Tibial nerve (tissue), 3 donors: Measurements from ENCODE around the gene FGGY.

Experiments
- CTCF ChIP-seq, 5 experiments: fragments of 200-600 bp in 3 of 5; fragments of 450-650 bp in 2 of 5; sonication (generic) in 3 of 5; IDR thresholded peaks; one replicate each; pipeline ENCODE4 v1.5.1; 2016 to 2019; ENCODE audit warnings: antibody characterized with exemption in 5 of 5, mild to moderate bottlenecking in 3 of 5, moderate library complexity in 2 of 5
- POLR2A ChIP-seq, 2 donors: fragments of 450-650 bp; IDR thresholded peaks; one replicate each; pipeline ENCODE4 v1.6.1; 2017; ENCODE audit warnings: antibody characterized with exemption in 2 of 2, mild to moderate bottlenecking in 2 of 2, moderate library complexity in 2 of 2

DNA sequence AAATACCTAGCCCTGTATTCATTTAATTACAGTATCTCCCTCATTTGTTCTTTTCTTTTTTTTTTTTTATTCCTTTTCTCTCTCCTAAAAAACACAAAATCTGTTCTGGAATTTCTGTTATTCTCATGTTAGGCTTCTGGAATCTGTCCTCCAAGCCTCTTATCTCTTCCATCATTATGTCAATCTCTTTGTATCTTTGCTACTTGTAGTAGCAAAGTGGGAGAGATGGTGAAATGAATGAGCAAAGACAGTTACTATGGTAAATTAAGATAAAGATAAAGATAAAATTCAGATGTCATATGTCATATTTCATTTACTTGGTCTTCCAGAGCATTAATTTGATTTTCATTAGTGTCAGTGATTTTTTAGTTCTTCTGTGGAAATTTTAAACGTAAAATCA, 155.1 kb downstream of the FGGY start:
- TF ChIP-seq CTCF (IDR thresholded peaks at IDR 0.05), result no peak
- TF ChIP-seq POLR2A (IDR thresholded peaks at IDR 0.05), result no peak
